Dedifferentiated amniotic fluid mesenchymal stem cell (primary cell): ENCODE measurements around the gene PHF21B.

ENCODE experiments used
- DNase-seq: peaks from one replicate; pipeline ENCODE4 v3.0.0-alpha.2; 2016; ENCODE audit errors: extremely low spot score

Gene PHF21B

GRCh38 chr22:44842417-44842816 is 167.4 kb downstream of the PHF21B start:
- DNase-seq: no peak

- DNase-seq: no peak
Measured at GRCh38 chr22:44840611-44841322, 169.0 kb downstream of the PHF21B start.

DNA sequence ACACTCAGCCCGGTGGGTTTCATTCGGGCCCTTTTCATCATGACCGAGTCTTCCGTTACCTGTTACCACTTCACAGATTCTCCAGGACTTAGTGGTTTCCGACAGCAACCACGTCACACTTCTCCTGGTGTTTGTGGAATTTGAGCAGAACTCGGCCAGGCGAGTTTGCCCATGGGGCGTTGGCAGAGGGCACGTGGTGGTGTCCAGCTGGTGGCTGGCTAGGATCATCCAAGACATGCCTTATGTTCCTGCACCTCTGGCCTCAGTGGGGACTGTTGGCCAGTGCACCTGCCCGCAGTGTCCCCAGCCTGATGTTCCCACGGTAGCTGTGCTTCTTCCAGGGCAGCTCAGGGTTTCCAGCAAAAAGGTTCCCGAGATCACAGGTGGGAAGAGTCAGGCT is 170.1 kb downstream of the PHF21B start:
- DNase-seq: no peak

GRCh38 chr22:44839061-44839460 is 170.7 kb downstream of the PHF21B start:
- DNase-seq: no peak

- no peak for DNase-seq
Measured at GRCh38 chr22:44838316-44839016, 171.3 kb downstream of the PHF21B start.

GRCh38 chr22:44837481-44837880 is 172.3 kb downstream of the PHF21B start:
- no peak for DNase-seq

DNA sequence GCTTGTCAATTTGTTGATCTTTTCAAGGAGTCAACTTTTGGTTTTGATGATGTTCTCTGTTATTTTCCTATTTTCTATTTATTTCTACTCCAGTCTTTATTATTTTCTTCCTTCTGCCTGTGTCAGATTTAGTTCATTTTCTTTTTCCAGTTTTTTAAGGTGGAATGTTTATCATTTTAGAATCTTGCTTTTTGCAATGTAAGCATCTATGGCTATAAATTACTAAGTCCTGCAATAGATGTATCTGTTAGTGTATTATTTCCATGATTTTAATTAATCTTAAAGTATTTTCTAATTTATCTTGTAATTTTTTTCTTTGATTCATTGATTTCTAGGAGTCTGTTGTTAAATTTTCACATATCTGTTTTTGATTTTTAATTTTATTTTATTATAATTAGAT is 175.7 kb downstream of the PHF21B start:
- no peak for DNase-seq

DNA sequence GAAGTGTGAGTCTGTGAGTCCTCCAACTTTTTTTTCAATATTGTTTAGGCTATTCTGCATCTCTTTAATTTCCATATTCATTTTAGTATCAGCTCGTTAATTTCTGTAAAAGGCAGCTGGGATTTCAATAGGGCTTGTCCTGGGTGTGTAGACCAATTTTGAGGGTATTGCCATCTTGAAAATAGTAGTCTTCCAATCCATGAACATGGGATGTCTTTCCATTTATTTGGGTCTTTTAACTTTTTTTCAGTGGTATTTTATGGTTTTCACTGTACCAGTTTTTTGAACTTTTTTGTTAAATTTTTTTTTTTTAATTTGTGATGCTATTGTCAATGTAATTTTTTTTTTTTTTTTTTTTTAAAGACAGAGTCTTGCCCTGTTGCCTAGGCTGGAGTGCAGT is 177.9 kb downstream of the PHF21B start:
- no peak for DNase-seq
